ENCODE data around the gene C2orf68. TPM values are rescaled to one million over a fixed set of nuclear protein-coding genes. Genes with fewer than 3 reads are reported as not detected.
"Not testable (repeated sequence)": the region's sequence is repeated elsewhere in the genome, so short reads cannot be mapped to it uniquely, and the experiment has no call there.

The C2orf68 gene
- total RNA-seq, 1 donor from 2014 or later, result 26.4 TPM

DNA sequence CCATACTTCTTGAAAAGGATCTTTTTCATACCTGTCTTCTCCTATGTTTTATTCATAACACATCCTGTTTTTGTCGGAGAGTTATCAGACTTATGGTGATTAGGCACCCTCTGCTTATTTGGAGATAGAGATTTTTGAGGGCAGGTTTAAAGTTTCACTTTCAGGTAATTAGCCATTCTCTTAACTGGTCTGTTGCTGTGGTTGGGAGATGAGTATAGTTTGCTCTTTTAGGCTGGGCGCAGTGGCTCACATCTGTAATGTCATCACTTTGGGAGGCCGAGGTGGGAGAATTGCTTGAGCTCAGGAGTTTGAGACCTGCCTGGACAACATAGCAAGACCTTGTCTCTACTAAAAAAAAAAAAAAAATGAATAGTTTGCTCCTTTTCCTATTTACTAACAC is 30.9 kb upstream of the C2orf68 start:
- DNase-seq (ENCODE audit: missing footprints) (no peak), ATAC-seq (no peak)
- intact Hi-C loops (cut with DNase I), result no loop called here

DNA sequence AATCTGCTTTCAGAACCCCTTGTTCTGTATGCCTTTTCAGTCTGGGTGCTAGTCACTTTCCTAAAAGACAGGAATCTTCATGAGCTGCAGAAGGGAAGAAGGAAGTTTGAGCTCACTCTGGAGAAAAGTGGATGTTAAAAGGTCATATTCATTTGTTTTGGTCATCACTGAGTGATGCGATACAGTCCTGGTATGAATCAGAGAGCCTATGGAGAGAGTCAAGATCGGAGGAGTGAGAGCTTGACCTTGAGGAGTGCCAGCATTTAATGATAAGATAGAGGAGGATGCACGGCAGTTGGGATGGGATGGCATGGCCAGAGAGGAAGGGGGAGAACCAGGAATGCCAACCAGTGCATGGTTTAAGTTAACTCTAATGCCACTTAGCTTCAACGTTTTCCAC is 23.8 kb upstream of the C2orf68 start:
- no peak for ATAC-seq
- intact Hi-C loops (cut with DNase I), result loop anchor here (5.0 to 10.0 kb wide), 3 partner anchors 72 to 469 kb away; partner anchors contain the start of genes POLR1A and PTCD3
- no peak for DNase-seq (ENCODE audit: missing footprints)

DNA sequence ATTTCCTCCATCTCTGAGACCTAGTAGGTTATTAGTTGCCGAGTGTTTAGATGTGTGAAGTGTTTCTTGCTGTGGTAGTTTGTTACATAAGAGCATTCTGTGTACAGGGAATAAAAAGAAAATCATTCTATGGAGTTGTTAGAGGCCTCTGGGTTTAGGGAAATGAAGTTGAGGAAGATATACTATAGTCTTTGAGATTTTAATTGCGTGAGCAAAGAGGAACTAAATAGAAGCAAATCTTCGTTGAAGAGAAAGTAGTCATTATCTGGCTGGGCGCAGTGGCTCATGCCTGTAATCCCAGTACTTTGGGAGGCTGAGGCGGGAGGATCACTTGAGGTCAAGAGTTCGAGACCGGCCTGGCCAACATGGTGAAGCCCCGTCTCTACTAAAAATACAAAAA is 23.1 kb upstream of the C2orf68 start:
- no peak for ATAC-seq
- intact Hi-C loops (cut with DNase I), result loop anchor here (5.0 to 10.0 kb wide), 3 partner anchors 72 to 470 kb away; partner anchors contain the start of genes POLR1A and PTCD3
- DNase-seq (ENCODE audit: missing footprints), result no peak

DNA sequence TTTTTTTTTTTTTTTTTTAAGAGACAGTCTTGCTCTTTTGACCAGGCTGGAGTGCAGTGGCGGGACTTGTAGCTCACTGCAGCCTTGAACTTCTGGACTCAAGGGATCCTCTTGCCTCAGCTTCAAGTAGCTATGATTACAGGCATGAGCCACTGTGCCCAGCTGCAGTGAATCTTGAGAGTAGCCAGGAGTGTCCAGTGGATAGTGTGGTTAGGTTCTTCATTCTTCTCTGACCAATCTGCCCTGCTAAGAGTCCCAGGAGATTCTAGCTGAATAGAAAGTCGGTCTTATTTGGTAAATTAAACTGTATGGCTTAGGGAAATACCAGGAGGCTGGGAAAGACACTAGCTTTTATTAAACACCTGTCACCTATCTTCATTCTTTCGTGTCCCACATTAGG is 19.4 kb upstream of the C2orf68 start:
- DNase-seq (ENCODE audit: missing footprints) (no peak), ATAC-seq (no peak)
- intact Hi-C loops (cut with DNase I), result loop anchor here (10.0 kb wide), 1 partner anchor 473 kb away; the partner anchor contains the start of genes POLR1A and PTCD3

DNA sequence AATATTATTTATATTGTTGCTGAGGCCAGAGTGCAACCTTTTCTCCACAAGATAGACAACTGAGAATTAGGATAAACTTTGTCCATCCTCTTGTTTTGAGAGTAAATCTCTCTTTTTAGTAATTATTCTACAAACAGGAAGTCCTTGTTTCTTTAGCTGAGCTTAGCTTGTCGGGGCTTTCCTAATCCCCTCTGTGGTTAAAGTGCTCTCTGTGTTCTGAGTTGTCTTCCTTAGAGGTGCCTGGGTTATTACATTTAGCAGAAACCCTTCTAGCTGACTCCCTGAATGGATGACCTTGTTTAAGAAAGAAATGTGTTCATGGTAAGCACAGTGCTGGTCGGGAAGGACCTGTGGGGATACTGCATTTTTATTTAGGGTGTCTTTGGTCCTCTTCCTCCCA is 16.8 kb upstream of the C2orf68 start:
- ATAC-seq, result no peak
- intact Hi-C loops (cut with DNase I), result no loop called here
- no peak for DNase-seq (ENCODE audit: missing footprints)

DNA sequence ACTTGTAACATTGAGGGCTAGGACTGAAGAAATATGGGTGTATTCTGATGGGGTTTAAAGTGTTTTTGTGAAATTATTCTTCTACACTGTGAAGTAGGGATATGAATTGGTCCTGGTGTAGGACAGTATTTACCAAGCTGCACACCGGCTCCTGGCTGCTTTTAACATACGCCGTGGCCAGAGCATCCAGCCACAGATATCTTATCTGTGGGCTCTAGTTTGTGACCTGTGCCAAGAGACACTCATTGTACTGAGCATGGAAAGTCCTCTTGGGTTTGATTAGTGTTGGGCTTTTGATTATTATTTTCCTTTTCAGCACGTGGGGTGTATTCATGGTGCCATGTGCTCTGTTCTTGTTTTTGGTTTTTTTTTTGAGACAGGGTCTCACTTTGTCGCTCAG is 12.1 kb upstream of the C2orf68 start:
- intact Hi-C loops (cut with DNase I), result no loop called here
- peak; percentile 78 for ATAC-seq
- DNase-seq (ENCODE audit: missing footprints), result no peak

DNA sequence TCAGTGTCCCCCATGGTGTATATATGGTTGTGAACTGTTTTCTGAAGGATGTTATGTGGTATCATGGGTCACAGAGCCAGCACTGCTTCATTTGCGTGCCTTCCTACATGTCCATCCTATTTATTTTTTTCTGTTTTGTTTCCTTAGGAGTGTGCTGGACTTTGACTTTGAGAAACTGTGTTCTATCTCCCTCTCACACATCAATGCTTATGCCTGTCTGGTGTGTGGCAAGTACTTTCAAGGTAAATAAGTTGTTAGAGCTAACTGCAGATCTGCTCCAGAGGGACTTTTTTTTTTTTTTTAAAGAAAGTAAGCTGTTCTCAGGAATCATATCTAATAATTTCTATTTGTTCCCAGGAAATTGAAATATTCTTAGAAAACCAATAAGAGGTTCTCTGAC is 9.5 kb upstream of the C2orf68 start:
- DNase-seq (ENCODE audit: missing footprints), result no peak
- intact Hi-C loops (cut with DNase I), result no loop called here
- no peak for ATAC-seq

DNA sequence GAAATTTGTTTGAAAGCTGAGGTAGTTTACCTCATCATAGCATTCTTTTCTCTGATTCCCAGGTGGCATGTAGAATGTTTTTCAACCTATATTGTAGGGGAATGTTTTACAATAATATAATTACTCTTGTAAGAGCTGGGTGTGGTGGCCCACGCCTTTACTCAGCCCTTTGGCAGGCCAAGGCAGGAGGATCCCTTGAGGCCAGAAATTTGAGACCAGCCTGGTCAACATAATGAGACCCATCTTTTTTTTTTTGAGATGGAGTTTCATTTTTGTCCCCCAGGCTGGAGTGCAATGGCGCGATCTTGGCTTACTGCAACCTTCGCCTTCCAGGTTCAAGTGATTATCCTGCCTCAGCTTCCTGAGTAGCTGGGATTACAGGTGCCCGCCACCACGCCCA is 7.8 kb upstream of the C2orf68 start:
- intact Hi-C loops (cut with DNase I), result no loop called here
- ATAC-seq (no peak), DNase-seq (ENCODE audit: missing footprints) (no peak)

DNA sequence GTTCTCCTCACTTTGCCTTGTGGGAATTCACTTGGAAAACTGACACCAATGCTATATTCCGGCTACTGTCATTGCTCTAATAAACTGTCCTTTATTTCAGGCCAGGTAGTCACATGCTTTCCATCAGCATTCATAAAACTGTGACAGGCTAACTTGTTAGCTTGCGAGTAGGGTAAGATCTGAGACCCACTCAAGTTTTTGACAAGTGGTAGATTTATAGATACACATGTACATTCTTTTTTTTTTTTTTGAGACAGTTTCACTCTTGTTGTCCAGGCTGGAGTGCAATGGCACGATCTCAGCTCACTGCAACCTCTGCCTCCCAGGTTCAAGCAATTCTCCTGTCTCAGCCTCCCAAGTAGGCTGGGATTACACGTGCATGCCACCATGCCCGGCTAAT is 5.9 kb upstream of the C2orf68 start:
- DNase-seq (ENCODE audit: missing footprints); intact Hi-C loops (cut with DNase I); ATAC-seq: not testable (repeated sequence)

DNA sequence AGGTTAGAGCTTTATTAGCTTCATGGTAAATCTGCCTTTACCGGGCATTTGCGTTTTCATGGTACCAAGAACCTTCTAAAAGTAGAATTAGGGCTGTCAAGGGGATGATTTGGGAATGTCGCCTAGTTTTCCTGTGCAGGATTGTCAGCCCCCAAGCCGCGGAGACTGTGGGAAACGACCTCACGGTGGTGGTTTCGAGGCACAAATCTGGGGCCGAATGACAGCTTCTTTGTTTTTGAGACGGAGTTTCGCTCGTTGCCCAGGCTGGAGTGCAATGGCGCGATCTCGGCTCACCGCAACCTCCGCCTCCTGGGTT is 3.5 kb upstream of the C2orf68 start:
- ATAC-seq (no peak), DNase-seq (ENCODE audit: missing footprints) (no peak)
- intact Hi-C loops (cut with DNase I), result no loop called here

DNA sequence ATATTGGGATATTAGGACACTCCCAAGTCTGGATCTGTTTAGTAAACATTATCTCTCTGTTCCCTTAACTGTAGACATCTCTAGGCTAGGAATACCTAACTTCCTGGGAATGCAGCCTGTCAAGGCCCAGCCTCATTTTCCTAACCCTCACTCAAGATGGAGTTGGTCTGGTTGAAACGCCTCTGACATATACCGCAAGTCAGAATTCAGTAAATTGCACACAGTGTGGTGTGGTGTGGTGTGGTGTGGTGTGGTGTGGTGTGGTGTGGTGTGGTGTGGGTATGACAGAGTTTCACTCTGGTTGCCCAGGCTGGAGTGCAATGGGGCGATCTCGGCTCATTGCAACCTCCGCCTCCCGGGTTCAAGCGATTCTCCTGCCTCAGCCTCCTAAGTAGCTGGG is 2.9 kb upstream of the C2orf68 start:
- DNase-seq (ENCODE audit: missing footprints); intact Hi-C loops (cut with DNase I); ATAC-seq: not testable (repeated sequence)

DNA sequence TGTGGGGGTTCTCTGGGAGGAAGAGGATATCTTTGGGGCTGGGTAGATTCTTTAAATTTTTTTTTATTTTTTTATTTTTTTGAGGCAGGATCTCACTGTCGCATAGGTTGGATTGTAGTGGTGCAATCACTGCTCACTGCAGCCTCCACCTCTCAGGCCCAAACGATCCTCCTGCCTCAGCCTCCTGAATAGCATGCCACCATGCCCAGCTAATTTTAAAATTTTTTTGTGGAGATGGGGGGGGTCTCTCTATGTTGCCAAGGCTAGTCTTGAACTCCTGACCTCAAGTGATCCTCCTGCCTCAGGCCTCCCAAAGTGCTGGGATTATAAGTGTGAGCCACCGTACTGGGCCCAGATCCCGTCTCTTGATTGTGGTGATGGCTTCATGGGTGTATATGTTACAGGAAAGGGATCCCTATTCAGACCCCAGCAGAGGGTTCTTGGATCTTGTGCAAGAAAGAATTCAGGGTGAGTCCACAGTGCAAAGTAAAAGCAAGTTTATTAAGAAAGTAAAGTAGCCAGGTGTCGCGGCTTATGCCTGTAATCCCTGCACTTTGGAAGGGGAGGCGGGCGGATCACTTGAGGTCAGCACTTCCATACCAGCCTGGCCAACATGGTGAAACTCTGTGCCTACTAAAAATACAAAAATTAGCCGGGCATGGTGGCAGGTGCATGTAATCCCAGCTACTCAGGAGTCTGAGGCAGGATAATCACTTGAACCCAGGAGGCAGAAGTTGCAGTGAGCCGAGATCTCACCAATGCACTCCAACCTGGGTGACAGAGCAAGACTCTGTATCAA is 2.0 kb upstream of the C2orf68 start:
- intact Hi-C loops (cut with DNase I), result no loop called here
- ATAC-seq (no peak), DNase-seq (ENCODE audit: missing footprints) (no peak)

DNA sequence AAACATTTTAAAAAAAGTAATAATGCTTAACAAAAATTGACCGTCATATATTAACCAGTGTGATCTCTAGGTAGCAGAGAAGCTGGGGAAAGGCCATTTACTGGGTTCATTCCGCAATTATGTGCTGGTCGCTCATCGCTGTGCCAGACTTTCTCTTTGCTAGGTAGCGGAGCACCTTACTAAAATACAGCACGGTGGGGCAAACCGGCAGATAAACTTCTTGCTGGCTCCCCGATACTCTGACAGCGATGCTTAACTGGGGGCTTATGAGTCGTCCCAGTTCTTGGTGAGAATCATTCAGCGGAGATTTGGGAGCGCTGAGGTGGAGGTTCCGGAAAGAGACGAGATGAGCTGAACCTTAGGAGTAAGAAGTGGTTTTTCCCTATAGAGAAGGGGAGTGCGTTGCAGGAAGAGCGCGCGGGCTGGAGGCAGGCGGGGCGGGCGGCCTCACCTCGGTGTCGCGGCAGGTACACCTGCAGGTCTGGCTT is 605 bp downstream of the C2orf68 start:
- intact Hi-C loops (cut with DNase I), result no loop called here
- DNase-seq (ENCODE audit: missing footprints), result no peak
- no peak for ATAC-seq

DNA sequence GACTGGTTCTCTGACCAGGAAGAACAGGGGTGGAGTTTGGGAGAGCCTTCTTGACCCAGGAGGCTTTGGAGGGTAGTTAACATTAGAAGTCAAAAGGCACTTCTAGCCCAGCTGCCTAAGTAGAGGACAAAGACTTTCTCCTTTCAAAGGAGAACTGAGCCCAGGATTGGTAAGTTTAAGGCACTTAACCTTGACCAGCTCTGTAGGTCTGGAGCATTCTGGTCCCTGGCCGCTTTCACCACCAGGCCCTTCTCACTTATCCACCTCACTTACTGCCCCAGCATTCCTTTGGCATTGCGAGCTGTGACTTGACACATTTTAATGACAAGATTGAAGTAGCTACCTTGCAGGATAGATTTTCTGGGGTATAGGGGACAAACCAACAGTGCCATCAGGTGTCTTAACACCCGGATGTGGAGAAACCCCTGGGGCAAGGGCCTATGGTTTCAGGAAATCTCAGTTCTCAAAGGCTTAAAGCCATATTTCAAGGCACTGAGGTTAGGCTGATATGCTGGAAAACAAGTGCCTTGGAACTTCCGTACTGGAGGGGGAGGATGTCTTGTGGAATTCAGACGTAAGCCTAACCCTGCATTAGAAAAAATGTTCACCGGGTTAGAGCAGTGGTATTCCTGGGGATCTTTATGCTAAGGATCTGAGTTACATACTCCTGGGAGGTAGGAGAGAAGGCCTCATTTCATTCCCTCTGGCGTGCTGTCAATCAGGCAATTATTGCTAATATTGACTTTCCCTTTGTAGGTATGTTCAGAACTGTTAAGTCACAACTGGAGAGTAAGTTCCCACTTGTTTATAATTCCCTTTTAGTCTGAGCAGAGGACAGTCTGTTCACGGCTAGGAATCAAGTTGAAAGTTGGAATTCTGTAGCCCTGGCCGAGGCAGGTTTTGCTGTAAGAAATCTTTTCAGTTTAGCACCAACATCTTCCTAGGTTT is 4.3 kb downstream of the C2orf68 start:
- ATAC-seq (no peak), DNase-seq (ENCODE audit: missing footprints) (no peak)
- intact Hi-C loops (cut with DNase I), result no loop called here

DNA sequence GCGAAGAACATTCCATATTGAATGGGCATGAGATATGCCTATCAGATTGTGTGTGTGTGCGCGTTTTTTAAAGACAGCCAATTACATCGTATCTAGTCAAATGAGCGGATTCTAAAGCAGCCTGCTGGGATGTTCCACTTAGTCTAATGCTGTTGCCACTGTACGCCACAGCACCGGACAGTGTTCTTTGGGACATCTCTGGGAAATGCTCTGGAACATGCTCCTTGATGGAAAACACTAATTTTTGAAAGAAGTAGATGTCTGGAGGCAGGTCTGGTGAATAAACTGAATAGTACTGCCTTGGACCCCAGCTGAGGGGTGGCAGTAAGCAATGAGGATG is 5.8 kb downstream of the C2orf68 start:
- DNase-seq (ENCODE audit: missing footprints) (no peak), ATAC-seq (no peak)
- intact Hi-C loops (cut with DNase I), result no loop called here

DNA sequence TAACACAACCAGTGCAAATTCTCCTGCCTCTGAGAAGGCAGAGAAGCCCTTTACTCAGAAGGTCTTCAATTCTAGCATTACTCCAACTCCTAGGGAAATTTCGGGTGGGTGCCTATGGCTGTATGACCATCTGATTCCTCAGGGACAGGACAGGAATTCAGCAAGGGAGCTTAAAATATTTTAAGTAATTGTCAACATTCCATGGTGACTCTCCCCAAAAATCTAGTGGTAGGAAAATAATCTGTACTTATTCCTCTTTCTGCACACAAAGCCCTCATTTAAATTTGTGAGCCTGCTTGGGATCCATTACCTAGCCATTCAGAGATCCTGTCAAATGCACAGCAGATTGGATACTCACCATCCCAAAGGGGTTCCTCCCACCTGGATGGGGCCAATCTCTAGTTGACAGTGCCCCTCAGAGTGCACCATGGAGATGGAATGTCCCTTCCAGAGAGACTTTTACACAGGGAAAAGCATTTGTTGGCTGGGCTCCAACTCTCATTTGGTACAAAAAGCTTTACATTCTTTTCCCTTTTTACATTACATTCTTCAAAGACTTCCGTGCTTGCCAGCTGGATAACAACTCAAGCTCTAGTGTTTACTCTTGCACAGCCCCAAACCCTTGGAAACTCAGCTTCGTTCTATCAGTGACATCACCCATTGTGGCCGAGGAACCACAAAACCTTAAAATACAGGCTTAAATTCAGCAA is 6.3 kb downstream of the C2orf68 start:
- intact Hi-C loops (cut with DNase I), result no loop called here
- DNase-seq (ENCODE audit: missing footprints) (no peak), ATAC-seq (no peak)

DNA sequence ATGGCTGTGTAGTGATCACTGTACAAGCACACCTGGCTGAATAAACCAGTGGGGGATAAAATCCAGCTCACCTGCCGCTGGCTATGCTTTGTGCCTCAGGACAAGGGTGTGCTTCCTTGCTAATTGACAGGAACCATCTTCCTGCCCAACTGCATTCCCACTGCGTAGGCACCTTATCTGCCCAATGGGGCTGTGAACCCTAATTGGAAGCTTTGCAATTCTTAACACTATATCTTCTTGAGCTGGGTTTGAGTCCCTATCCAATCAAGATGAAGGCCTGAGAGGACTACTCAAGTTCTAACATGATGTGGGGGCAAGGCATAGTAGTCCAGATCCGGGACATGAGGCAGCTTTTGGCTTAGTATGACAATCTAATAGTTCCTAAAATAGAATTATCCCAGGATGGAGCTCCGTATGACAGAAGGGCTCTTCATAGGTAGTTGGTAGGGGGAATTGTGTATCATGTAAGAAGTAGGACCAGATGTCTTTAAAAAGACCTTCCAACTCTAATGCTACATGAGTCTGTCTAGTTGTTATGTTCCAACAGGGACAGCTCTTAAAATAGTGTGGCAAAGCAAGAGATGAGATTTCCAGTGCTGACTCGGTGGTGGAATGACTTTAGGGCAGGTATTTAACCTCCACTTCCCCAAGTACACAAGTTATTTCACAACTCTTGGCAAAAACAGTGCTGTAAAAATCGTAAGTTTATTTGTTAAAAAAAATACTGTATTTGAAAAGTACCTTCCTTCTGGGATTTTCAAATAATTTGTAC is 7.1 kb downstream of the C2orf68 start:
- ATAC-seq (no peak), DNase-seq (ENCODE audit: missing footprints) (no peak)
- intact Hi-C loops (cut with DNase I), result no loop called here

DNA sequence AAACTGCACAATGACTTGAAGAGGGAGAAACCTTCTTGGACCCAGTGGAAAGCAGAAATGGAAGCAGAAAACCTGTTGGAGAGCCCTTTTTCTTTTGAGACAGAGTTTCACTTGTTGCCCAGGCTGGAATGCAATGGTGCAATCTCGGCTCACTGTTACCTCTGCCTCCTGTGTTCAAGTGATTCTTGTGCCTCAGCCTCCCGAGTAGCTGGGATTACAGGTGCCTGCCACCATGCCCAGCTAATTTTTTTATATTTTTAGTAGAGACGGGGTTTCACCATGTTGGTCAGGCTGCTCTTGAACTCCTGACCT is 7.8 kb downstream of the C2orf68 start:
- intact Hi-C loops (cut with DNase I); ATAC-seq; DNase-seq (ENCODE audit: missing footprints): not testable (repeated sequence)

Data from Right ventricle myocardium inferior (tissue), 1 donor.